Esophagus muscularis mucosa (tissue), 4 donors: Measurements from ENCODE around the gene HIF1AN.

ENCODE experiments used
- EP300 ChIP-seq: sonication (generic); formaldehyde crosslinking; IDR thresholded peaks from one replicate; pipeline ENCODE4 v1.6.1; 2017; ENCODE audit warnings: antibody characterized with exemption
- POLR2A ChIP-seq: fragments of 450-650 bp; IDR thresholded peaks from one replicate; pipeline ENCODE4 v1.6.1; 2017; ENCODE audit warnings: antibody characterized with exemption, moderate library complexity, mild to moderate bottlenecking, low read depth
- TF ChIP-seq, protein P1 (sequence below), 3 experiments: fragments of 200-600 bp in 2 of 3; fragments of 450-650 bp in 1 of 3; sonication (generic) in 2 of 3; IDR thresholded peaks; one replicate each; pipeline ENCODE4 v1.5.1; 2017 to 2019; ENCODE audit warnings: antibody characterized with exemption in 3 of 3, mild to moderate bottlenecking in 2 of 3, moderate library complexity in 1 of 3

DNA sequence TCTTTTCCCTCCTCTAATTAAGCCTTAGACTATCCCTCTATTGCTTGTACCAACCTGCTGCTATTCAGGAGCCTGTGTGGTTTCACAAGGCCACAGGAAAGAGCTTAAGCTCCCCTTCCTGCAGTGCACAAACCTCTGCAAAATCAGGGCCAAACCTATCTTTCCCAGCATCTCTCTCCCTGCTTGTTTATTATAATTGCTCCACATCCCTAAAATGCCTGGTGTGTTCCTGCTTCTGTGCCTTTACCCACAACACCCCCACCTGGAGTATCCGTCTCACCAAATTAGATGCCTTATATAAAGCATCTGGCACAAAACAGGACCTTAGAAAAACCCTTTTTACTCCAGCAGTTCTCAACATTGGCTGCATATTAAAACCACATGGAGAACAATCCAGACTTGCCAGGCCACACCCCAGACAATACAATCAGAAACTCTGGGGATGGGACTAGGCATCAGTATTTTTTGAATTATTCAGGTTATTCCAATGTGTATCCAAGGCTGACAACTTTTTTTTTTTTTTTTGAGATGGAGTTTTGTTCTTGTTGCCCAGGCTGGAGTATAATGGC lies 32.7 kb upstream of the HIF1AN start:
- TF ChIP-seq, protein P1, sequence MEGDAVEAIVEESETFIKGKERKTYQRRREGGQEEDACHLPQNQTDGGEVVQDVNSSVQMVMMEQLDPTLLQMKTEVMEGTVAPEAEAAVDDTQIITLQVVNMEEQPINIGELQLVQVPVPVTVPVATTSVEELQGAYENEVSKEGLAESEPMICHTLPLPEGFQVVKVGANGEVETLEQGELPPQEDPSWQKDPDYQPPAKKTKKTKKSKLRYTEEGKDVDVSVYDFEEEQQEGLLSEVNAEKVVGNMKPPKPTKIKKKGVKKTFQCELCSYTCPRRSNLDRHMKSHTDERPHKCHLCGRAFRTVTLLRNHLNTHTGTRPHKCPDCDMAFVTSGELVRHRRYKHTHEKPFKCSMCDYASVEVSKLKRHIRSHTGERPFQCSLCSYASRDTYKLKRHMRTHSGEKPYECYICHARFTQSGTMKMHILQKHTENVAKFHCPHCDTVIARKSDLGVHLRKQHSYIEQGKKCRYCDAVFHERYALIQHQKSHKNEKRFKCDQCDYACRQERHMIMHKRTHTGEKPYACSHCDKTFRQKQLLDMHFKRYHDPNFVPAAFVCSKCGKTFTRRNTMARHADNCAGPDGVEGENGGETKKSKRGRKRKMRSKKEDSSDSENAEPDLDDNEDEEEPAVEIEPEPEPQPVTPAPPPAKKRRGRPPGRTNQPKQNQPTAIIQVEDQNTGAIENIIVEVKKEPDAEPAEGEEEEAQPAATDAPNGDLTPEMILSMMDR (IDR thresholded peaks at IDR 0.05): no peak
- TF ChIP-seq EP300: no peak
- TF ChIP-seq POLR2A: no peak
